ENCODE measurements around the gene CD163.
"Not testable (repeated sequence)": the region's sequence is repeated elsewhere in the genome, so short reads cannot be mapped to it uniquely, and the experiment has no call there.

CD163 gene

GRCh38 chr12:7448099-7448498, 55.5 kb downstream of the CD163 start:
- no peak for DNase-seq (ENCODE audit: low read depth)

- no peak for DNase-seq (ENCODE audit: low read depth)
Measured at GRCh38 chr12:7444537-7444936, 59.0 kb downstream of the CD163 start.

- DNase-seq (ENCODE audit: low read depth), result no peak
Measured at GRCh38 chr12:7444076-7444475, 59.5 kb downstream of the CD163 start, which contains the start of gene CD163L1. Gene CD163L1 (minus strand): TSS chr12:7444153. CDS start chr12:7444127, 26 bp downstream.

DNA sequence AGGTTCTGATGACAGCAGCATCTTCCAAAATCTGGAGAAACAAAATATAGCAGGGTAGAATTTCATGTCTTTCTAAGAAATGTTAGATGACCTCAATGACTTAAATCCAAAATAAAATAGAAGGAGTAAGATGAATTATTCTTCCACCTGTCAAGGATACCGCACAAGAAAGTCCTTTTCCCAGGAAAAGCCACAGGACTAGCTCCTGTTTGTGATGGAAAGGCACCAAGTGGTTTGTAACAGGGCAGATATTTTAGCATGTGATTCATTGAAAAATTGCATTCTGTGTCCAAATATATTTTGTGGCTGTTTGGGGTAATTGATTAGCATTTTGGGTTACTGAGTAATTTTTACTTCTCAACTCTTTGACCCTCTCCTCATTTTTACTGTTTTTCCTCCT, 62.4 kb downstream of the CD163 start:
- DNase-seq (ENCODE audit: low read depth), result no peak

- no peak for DNase-seq (ENCODE audit: low read depth)
Measured at GRCh38 chr12:7439579-7440505, 63.7 kb downstream of the CD163 start.

DNA sequence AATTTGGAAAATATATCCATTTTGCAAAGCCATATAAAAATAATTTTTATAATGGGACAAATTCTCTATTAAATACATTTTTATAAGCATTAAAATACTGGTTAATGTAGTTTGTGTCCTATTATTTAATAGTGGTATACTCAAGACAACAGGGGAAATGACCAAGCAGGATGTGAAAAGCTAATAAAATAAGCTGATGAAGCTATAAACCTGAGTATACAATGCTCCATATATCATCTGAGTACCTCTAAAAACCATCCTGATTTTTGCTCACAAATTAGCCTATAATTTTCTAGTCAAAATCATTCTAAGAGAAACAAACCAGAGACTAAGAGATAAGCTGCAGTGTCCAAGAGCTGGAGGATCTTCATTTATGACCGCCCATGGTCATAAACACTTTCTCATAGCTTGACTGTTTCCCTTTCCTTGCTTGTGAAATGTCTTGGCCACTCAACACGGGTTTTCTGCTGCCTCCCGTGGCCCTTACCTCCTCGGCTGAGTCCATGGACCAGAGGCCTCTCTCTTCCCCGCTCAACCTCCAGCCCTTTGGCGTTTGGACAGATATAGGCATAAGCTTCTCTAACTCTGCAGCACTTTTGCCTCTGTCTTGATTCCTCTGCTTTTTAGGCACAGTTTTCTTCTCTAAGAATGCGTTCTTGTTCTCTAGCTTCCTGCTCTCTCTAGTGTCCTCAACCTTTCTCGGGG, 65.1 kb downstream of the CD163 start:
- not testable (repeated sequence) for DNase-seq (ENCODE audit: low read depth)

- not testable (repeated sequence) for DNase-seq (ENCODE audit: low read depth)
Measured at GRCh38 chr12:7437494-7437893, 66.1 kb downstream of the CD163 start.

DNA sequence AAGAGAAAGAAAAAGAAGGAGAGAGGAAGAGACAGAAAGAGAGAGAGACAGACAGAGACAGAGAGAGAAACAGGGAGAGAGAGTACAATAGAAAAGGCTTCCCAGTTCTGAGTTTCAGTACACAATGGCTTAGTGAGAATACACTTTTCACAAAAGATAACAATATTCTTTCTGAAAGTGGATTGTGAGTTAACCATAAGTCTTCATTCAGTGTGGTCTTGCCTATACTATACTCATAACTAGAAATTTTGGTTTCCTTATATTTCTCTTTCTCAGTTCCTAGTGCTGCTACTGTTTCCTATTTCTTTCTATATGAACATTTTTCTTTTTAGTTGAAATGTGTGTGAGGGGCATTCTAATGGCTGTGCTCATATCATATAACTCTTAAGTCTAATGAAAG, 68.9 kb downstream of the CD163 start:
- DNase-seq (ENCODE audit: low read depth), result no peak

DNA sequence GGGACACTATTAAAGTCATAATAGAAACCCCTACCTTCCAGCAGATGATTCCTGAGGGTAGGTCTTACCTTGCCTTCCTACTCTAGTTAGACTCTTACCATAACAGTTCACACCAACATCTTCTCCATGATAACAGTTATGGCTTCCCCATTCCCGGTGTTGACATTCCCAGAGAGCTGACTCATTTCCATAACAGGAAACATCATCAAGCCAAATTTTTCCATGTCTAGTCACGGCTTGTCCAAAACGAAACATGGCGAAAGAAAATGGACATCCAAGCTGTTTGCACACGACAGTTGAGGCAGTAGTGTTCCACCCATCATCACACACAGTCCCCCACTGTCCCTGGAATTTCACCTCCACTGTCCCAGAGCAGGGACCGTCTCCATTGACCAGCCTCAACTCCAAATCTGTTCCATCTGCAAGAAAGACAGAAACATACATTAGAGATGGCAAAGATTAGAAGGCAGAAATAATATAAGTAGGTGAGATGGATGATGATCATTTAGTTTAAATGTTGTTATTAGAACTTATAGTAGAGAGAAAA, 70.2 kb downstream of the CD163 start:
- DNase-seq (ENCODE audit: low read depth), result no peak

DNA sequence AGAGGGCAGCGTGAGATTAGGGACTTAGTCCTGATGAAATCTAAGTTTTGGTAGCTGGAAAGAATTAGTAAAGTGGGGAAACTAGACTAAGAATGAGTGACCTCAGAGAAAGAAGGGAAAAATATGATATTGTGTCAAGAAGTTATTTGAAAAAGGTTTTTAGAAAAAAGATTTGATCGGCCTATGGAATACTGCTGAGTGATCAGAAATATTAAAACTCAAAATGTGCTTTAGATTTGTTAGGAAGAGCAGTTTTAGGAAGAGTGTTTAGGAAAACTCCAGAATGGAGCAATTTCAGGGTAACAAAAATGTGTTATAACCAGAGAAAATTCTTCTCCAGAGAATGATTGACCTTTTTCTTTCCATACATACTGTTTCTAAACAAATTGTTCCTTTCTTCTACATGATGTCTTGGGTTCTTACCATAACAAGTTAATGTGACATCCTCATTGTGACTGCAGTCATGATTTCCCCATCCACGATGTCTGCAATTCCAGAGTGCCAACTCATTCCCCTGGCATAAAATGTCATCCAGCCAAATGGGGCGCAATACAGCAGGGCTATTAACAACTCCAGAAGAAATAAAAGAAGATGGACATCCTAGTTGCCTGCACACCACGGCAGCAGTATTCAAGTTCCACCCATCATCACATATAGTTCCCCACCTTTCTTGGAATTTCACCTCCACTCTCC, 71.4 kb downstream of the CD163 start:
- DNase-seq (ENCODE audit: low read depth), result no peak

All from T-helper 22 cell (primary cell).